ENCODE data around the gene TSPAN18.

DNA sequence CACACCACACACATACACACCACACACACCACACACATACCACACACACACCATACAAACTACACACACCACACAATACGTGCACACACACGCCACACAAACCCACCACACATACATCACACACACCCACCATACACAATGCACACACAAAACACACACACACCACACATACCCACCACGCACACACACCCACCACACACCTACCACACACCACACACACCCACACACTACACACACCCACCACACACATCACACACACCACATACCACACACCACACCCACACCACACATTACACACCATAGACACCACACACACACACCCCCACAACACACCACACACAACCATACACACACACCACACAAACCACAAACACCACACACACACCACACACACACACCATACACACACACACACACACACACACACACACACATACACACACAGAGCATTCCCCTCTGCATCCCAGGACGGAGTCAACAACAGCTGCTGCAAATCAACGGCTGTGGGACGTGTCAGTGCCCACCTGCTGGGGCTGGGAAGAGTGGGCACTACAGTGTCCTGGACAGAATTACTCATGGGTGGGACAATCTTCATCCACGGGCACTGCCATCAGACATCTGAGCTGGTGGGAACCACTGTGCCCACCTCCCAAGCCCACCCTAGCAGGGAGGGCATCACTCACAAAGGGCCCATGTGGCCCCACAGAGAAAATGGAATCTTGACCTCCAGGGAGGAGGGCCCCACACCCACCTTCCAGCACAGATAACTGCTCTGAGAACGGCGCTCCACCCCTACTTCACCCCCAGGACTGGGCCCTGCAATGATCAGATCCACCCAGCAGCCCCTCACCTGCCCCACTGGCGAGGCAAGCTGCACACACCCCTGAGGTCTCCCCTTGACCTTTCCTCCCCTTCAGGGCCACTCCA is 215.5 kb downstream of the TSPAN18 start:
- TF ChIP-seq, protein P1, sequence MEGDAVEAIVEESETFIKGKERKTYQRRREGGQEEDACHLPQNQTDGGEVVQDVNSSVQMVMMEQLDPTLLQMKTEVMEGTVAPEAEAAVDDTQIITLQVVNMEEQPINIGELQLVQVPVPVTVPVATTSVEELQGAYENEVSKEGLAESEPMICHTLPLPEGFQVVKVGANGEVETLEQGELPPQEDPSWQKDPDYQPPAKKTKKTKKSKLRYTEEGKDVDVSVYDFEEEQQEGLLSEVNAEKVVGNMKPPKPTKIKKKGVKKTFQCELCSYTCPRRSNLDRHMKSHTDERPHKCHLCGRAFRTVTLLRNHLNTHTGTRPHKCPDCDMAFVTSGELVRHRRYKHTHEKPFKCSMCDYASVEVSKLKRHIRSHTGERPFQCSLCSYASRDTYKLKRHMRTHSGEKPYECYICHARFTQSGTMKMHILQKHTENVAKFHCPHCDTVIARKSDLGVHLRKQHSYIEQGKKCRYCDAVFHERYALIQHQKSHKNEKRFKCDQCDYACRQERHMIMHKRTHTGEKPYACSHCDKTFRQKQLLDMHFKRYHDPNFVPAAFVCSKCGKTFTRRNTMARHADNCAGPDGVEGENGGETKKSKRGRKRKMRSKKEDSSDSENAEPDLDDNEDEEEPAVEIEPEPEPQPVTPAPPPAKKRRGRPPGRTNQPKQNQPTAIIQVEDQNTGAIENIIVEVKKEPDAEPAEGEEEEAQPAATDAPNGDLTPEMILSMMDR (conservative IDR thresholded peaks at IDR 0.05; ENCODE audit: low read depth in 2 of 2) = no peak
- TF ChIP-seq ZNF462 (CRISPR knock-in tag; IDR thresholded peaks at IDR 0.05) (no peak), ZNF114 (CRISPR knock-in tag; IDR thresholded peaks at IDR 0.05) (no peak), EZH2phosphoT487 (IDR thresholded peaks at IDR 0.05; ENCODE audit: unreplicated experiment) (no peak), EZH2 (IDR thresholded peaks at IDR 0.05; ENCODE audit: low read depth, unreplicated experiment) (no peak), REST (IDR thresholded peaks at IDR 0.05; ENCODE audit: unreplicated experiment) (no peak)

Measured in GM23338 (cell line).